ENCODE results near the gene BOLA2B.

BOLA2B gene

GRCh38 chr16:30144017-30144416, 49.4 kb downstream of the BOLA2B start:
- no peaks in the 10 kb centered on the region for H3K36me3 ChIP-seq (replicated peaks; ENCODE audit: insufficient read depth, low read length)
- no peaks in the 10 kb centered on the region for H3K9me3 ChIP-seq (replicated peaks; ENCODE audit: insufficient read depth, low read length)
- H3K79me2 ChIP-seq (ENCODE audit: low read length) = no peaks in the 10 kb centered on the region
- no peak overlapping the region for H3K4me2 ChIP-seq (ENCODE audit: low read depth, low read length)
- no peak for DNase-seq
- peaks cover 4% of the 10 kb centered on the region; the same call in 1 of the 2 replicates for H3K4me1 ChIP-seq (ENCODE audit: low read length)
- H3K9ac ChIP-seq (ENCODE audit: low read length) = no peak overlapping the region
- H3K9me2 ChIP-seq (replicated peaks; ENCODE audit: insufficient read depth, low read length) = no peaks in the 10 kb centered on the region
- no peaks in the 10 kb centered on the region for H3K27me3 ChIP-seq (replicated peaks; ENCODE audit: insufficient read depth, low read length)
- no peak overlapping the region for H3K4me3 ChIP-seq (ENCODE audit: low read length)
- H3F3A ChIP-seq (ENCODE audit: insufficient read depth, low read length) = no peaks in the 10 kb centered on the region
- TF ChIP-seq CTCF (IDR thresholded peaks at IDR 0.05; ENCODE audit: low read length) (no peak), EZH2 (optimal IDR thresholded peaks at IDR 0.05; ENCODE audit: low read depth, low read length) (no peak), EZH2phosphoT487 (IDR thresholded peaks at IDR 0.05; ENCODE audit: low read length) (no peak)
- H3K27ac ChIP-seq (ENCODE audit: low read length) = no peak overlapping the region
- H2AFZ ChIP-seq (ENCODE audit: low read length) = no peak overlapping the region
- no peaks in the 10 kb centered on the region for H4K20me1 ChIP-seq (ENCODE audit: insufficient read depth, low read length)

- Histone ChIP-seq H3K4me1 (ENCODE audit: low read length) (peaks cover 4% of the 10 kb centered on the region; the same call in 1 of the 2 replicates), H3K79me2 (ENCODE audit: low read length) (no peaks in the 10 kb centered on the region), H3K4me3 (ENCODE audit: low read length) (no peak overlapping the region), H2AFZ (ENCODE audit: low read length) (no peak overlapping the region), H3K27me3 (replicated peaks; ENCODE audit: insufficient read depth, low read length) (no peaks in the 10 kb centered on the region), H4K20me1 (ENCODE audit: insufficient read depth, low read length) (no peaks in the 10 kb centered on the region), H3K9me2 (replicated peaks; ENCODE audit: insufficient read depth, low read length) (no peaks in the 10 kb centered on the region), H3K9me3 (replicated peaks; ENCODE audit: insufficient read depth, low read length) (no peaks in the 10 kb centered on the region), H3K27ac (ENCODE audit: low read length) (no peak overlapping the region), H3F3A (ENCODE audit: insufficient read depth, low read length) (no peaks in the 10 kb centered on the region), H3K4me2 (ENCODE audit: low read depth, low read length) (no peak overlapping the region), H3K9ac (ENCODE audit: low read length) (no peak overlapping the region), H3K36me3 (replicated peaks; ENCODE audit: insufficient read depth, low read length) (no peaks in the 10 kb centered on the region)
- no peak for TF ChIP-seq EZH2 (optimal IDR thresholded peaks at IDR 0.05; ENCODE audit: low read depth, low read length)
- TF ChIP-seq CTCF (IDR thresholded peaks at IDR 0.05; ENCODE audit: low read length) = no peak
- no peak for TF ChIP-seq EZH2phosphoT487 (IDR thresholded peaks at IDR 0.05; ENCODE audit: low read length)
- DNase-seq = no peak
Measured at GRCh38 chr16:30143347-30143702, 50.1 kb downstream of the BOLA2B start.
